GM23248 (cell line): ENCODE data around the gene PIGQ. TPM values are rescaled to one million over a fixed set of nuclear protein-coding genes. Genes with fewer than 3 reads are reported as not detected.

Experiments used
- DNase-seq: peaks from one replicate; pipeline ENCODE4 v3.0.0-alpha.2; 2015
- H2AFZ ChIP-seq: fragments of 200-600 bp; sonication (generic); 2 replicates; pipeline ENCODE4 v1.6.1; 2016; ENCODE audit warnings: antibody characterized with exemption
- H3F3A ChIP-seq: fragments of 200-600 bp; sonication (generic); 2 replicates; pipeline ENCODE4 v1.6.1; 2016; ENCODE audit warnings: mild to moderate bottlenecking, antibody characterized with exemption, mixed run types; ENCODE audit not compliant: insufficient read depth
- H3K27ac ChIP-seq: fragments of 200-600 bp; sonication (generic); 2 replicates; pipeline ENCODE4 v1.5.1; 2016; ENCODE audit warnings: mild to moderate bottlenecking
- H3K27me3 ChIP-seq: fragments of 200-600 bp; sonication (generic); replicated peaks from 2 replicates; pipeline ENCODE4 v1.6.1; 2016; ENCODE audit warnings: mild to moderate bottlenecking; ENCODE audit not compliant: insufficient read depth
- H3K36me3 ChIP-seq: fragments of 200-600 bp; sonication (generic); 2 replicates; pipeline ENCODE4 v1.6.1; 2016; ENCODE audit warnings: low read depth, mild to moderate bottlenecking
- H3K4me1 ChIP-seq: fragments of 200-600 bp; sonication (generic); 2 replicates; pipeline ENCODE4 v1.6.1; 2016; ENCODE audit warnings: mild to moderate bottlenecking; ENCODE audit not compliant: insufficient read depth
- H3K4me2 ChIP-seq: fragments of 200-600 bp; sonication (generic); one replicate; pipeline ENCODE4 v1.6.1; 2016; ENCODE audit warnings: mild to moderate bottlenecking; ENCODE audit not compliant: unreplicated experiment
- H3K4me3 ChIP-seq: fragments of 200-600 bp; sonication (generic); 2 replicates; pipeline ENCODE4 v1.5.1; 2016; ENCODE audit warnings: mild to moderate bottlenecking
- H3K79me2 ChIP-seq: fragments of 200-600 bp; sonication (generic); 2 replicates; pipeline ENCODE4 v1.6.1; 2016; ENCODE audit warnings: mild to moderate bottlenecking; ENCODE audit not compliant: insufficient read depth
- H3K9ac ChIP-seq: fragments of 200-600 bp; sonication (generic); 2 replicates; pipeline ENCODE4 v1.6.1; 2016; ENCODE audit warnings: mild to moderate bottlenecking
- H3K9me2 ChIP-seq: fragments of 200-600 bp; sonication (generic); 2 replicates; pipeline ENCODE4 v1.6.1; 2016; ENCODE audit warnings: mixed run types, mild to moderate bottlenecking, moderate library complexity; ENCODE audit not compliant: insufficient read depth
- H3K9me3 ChIP-seq: fragments of 200-600 bp; sonication (generic); one replicate; pipeline ENCODE4 v1.6.1; 2017; ENCODE audit warnings: low read depth
- H4K20me1 ChIP-seq: fragments of 200-600 bp; sonication (generic); 2 replicates; pipeline ENCODE4 v1.6.0; 2016; ENCODE audit not compliant: insufficient read depth
- EZH2 ChIP-seq: fragments of 200-600 bp; sonication (generic); IDR thresholded peaks from 2 replicates; pipeline ENCODE4 v1.6.1; 2018; ENCODE audit warnings: antibody characterized with exemption, mild to moderate bottlenecking; ENCODE audit not compliant: insufficient read depth, poor library complexity, severe bottlenecking
- EZH2phosphoT487 ChIP-seq: fragments of 200-600 bp; sonication (generic); IDR thresholded peaks from 2 replicates; pipeline ENCODE4 v1.6.1; 2018; ENCODE audit warnings: antibody characterized with exemption, moderate library complexity, mild to moderate bottlenecking, low read depth; ENCODE audit not compliant: insufficient read depth
- WGBS, 2 experiments: methylation state at CpG; one replicate each; pipeline ENCODE4 v1.1.6; 2015 to 2017; ENCODE audit warnings: low lambda C conversion rate in 2 of 2, low coverage in 1 of 2; ENCODE audit errors: missing lambda C conversion rate in 2 of 2; 5-methylcytosine and 5-hydroxymethylcytosine counted together
- in situ Hi-C: fragments of 300-500 bp; cut with MboI; formaldehyde crosslinking; loops from 2 replicates; pipeline ENCODE4 v1.15.0; 2020
- polyA plus RNA-seq: library from polyadenylated mRNA; unstranded; fragments of >200 nt; fragmentation: Nextera tagmentation; extraction: Ambion mirVana; gene quantifications from 2 replicates; pipeline ENCODE4 v1.2.1, GENCODE V29; 2016
- total RNA-seq: library from RNA; depleted of rRNA; stranded (reverse); fragments of >200 nt; shearing (Covaris generic); gene quantifications from 2 replicates; pipeline ENCODE4 v1.2.3, GENCODE V29; 2014

Gene PIGQ
- total and polyA plus RNA-seq, 2 experiments from 2014 or later = 31.6 to 35.0 TPM

GRCh38 chr16:625117-625976 lies 55.6 kb downstream of the PIGQ start:
- no peak for DNase-seq
- Histone ChIP-seq H3K9me3 (no peaks in the 10 kb centered on the region), H3F3A (0 out of 2 replicates have a peak, but pooled peaks cover 4% of the 10 kb centered on the region), H3K27me3 (no peaks in the 10 kb centered on the region), H2AFZ (no peak overlapping the region), H3K36me3 (no peaks in the 10 kb centered on the region), H3K9me2 (no peaks in the 10 kb centered on the region), H3K27ac (no peak overlapping the region), H3K4me1 (peaks cover 12% of the 10 kb centered on the region), H4K20me1 (no peaks in the 10 kb centered on the region), H3K4me2 (no peak overlapping the region), H3K79me2 (peaks cover 5% of the 10 kb centered on the region; the same call in 1 of the 2 replicates), H3K4me3 (no peak overlapping the region), H3K9ac (no peak overlapping the region)
- no peak for TF ChIP-seq EZH2
- TF ChIP-seq EZH2phosphoT487 = no peak
- in situ Hi-C loops = no loop called here
- WGBS, 2 experiments = 95 to 98% methylated on average over 30 to 37 of the region's 37 CpGs

- in situ Hi-C loops = no loop called here
- TF ChIP-seq EZH2 = no peak
- no peaks in the 10 kb centered on the region for H3K36me3 ChIP-seq
- H3K4me1 ChIP-seq = peaks cover 15% of the 10 kb centered on the region
- no peaks in the 10 kb centered on the region for H3K27me3 ChIP-seq
- peaks cover 5% of the 10 kb centered on the region; the same call in 1 of the 2 replicates for H3K79me2 ChIP-seq
- H3K4me3 ChIP-seq = 0 out of 2 replicates have a peak overlapping the region, but pooled peaks have one; percentile 9
- H3K4me2 ChIP-seq = no peak overlapping the region
- peak overlapping the region; percentile 62 for H3K9ac ChIP-seq
- WGBS, 2 experiments = 88 to 90% methylated on average over 30 to 35 of the region's 35 CpGs
- no peaks in the 10 kb centered on the region for H4K20me1 ChIP-seq
- H2AFZ ChIP-seq = no peak overlapping the region
- H3K9me3 ChIP-seq = no peaks in the 10 kb centered on the region
- DNase-seq = no peak
- no peaks in the 10 kb centered on the region for H3K9me2 ChIP-seq
- peak overlapping the region; percentile 87 for H3K27ac ChIP-seq
- H3F3A ChIP-seq = 0 out of 2 replicates have a peak, but pooled peaks cover 4% of the 10 kb centered on the region
These were observed 56.4 kb downstream of the PIGQ start for GRCh38 chr16:625977-626765.

- no peaks in the 10 kb centered on the region for H4K20me1 ChIP-seq
- TF ChIP-seq EZH2phosphoT487 (no peak), EZH2 (no peak)
- peak overlapping the region; percentile 62 for H3K9ac ChIP-seq
- no peaks in the 10 kb centered on the region for H3K9me2 ChIP-seq
- no peaks in the 10 kb centered on the region for H3K36me3 ChIP-seq
- in situ Hi-C loops = no loop called here
- DNase-seq = peak; percentile 99
- H3K9me3 ChIP-seq = no peaks in the 10 kb centered on the region
- no peak overlapping the region for H2AFZ ChIP-seq
- peak overlapping the region; percentile 2 for H3K4me2 ChIP-seq
- no peaks in the 10 kb centered on the region for H3K27me3 ChIP-seq
- H3K4me1 ChIP-seq = peaks cover 15% of the 10 kb centered on the region
- H3F3A ChIP-seq = 0 out of 2 replicates have a peak, but pooled peaks cover 4% of the 10 kb centered on the region
- peak overlapping the region; percentile 87 for H3K27ac ChIP-seq
- 18 to 29% methylated on average over 26 to 27 of the region's 29 CpGs for WGBS, 2 experiments
- 0 out of 2 replicates have a peak overlapping the region, but pooled peaks have one; percentile 9 for H3K4me3 ChIP-seq
- H3K79me2 ChIP-seq = peaks cover 2% of the 10 kb centered on the region; the same call in 1 of the 2 replicates
These were observed 57.2 kb downstream of the PIGQ start for GRCh38 chr16:626787-627453.
